GM23338 (cell line): ENCODE data around the gene POU4F3. TPM values are rescaled to one million over a fixed set of nuclear protein-coding genes. Genes with fewer than 3 reads are reported as not detected.

Experiments
- ATAC-seq: fragments of 200-7000 bp; cut with Tn5 transposase; 3 replicates; pipeline ENCODE4 v1.9.1; 2020
- DNase-seq: peaks from one replicate; pipeline ENCODE4 v3.0.0-alpha.2; 2015; ENCODE audit warnings: low spot score
- H2AFZ ChIP-seq: fragments of 200-600 bp; sonication (generic); 2 replicates; pipeline ENCODE4 v1.8.0; 2016; ENCODE audit warnings: antibody characterized with exemption, mild to moderate bottlenecking, moderate library complexity
- H3F3A ChIP-seq: fragments of 200-600 bp; sonication (generic); replicated peaks from 2 replicates; pipeline ENCODE4 v1.8.0; 2017; ENCODE audit warnings: antibody characterized with exemption, mixed run types, low read depth
- H3K27ac ChIP-seq: fragments of 200-600 bp; sonication (generic); 2 replicates; pipeline ENCODE4 v1.6.1; 2016; ENCODE audit warnings: low read depth
- H3K27me3 ChIP-seq: fragments of 200-600 bp; sonication (generic); 2 replicates; pipeline ENCODE4 v1.8.0; 2016; ENCODE audit warnings: mild to moderate bottlenecking, mixed run types, moderate library complexity; ENCODE audit not compliant: insufficient read depth
- H3K36me3 ChIP-seq: fragments of 200-600 bp; sonication (generic); 2 replicates; pipeline ENCODE4 v1.8.0; 2016; ENCODE audit warnings: mild to moderate bottlenecking; ENCODE audit not compliant: insufficient read depth
- H3K4me1 ChIP-seq: fragments of 200-600 bp; sonication (generic); 2 replicates; pipeline ENCODE4 v1.8.0; 2016; ENCODE audit warnings: mild to moderate bottlenecking, moderate library complexity; ENCODE audit not compliant: insufficient read depth
- H3K4me2 ChIP-seq: fragments of 200-600 bp; sonication (generic); 2 replicates; pipeline ENCODE4 v1.7.1; 2017; ENCODE audit warnings: mixed run types
- H3K4me3 ChIP-seq: fragments of 200-600 bp; sonication (generic); 2 replicates; pipeline ENCODE4 v1.6.1; 2016; ENCODE audit warnings: mixed run types
- H3K79me2 ChIP-seq: fragments of 200-600 bp; sonication (generic); replicated peaks from 2 replicates; pipeline ENCODE4 v1.8.0; 2017; ENCODE audit warnings: mild to moderate bottlenecking; ENCODE audit not compliant: insufficient read depth
- H3K9me2 ChIP-seq: fragments of 200-600 bp; sonication (generic); 2 replicates; pipeline ENCODE4 v1.8.0; 2017; ENCODE audit not compliant: insufficient read depth
- H4K20me1 ChIP-seq: fragments of 200-600 bp; sonication (generic); replicated peaks from 2 replicates; pipeline ENCODE4 v1.8.0; 2017; ENCODE audit warnings: mild to moderate bottlenecking; ENCODE audit not compliant: insufficient read depth
- H3K27ac Mint-ChIP-seq: 2 replicates; pipeline ENCODE4 v1.8.0; 2020; ENCODE audit warnings: inconsistent platforms, mild to moderate bottlenecking, moderate library complexity, mixed read lengths
- H3K27me3 Mint-ChIP-seq: 3 replicates; pipeline ENCODE4 v1.8.0; 2022; ENCODE audit warnings: low read depth, mild to moderate bottlenecking, moderate library complexity, mixed read lengths, inconsistent platforms; ENCODE audit not compliant: insufficient read depth, poor library complexity
- H3K36me3 Mint-ChIP-seq: 3 replicates; pipeline ENCODE4 v1.8.0; 2021; ENCODE audit warnings: low read depth, mild to moderate bottlenecking, inconsistent platforms, moderate library complexity, mixed read lengths
- H3K4me1 Mint-ChIP-seq: 3 replicates; pipeline ENCODE4 v1.8.0; 2020; ENCODE audit warnings: mild to moderate bottlenecking, inconsistent platforms, mixed read lengths
- H3K4me3 Mint-ChIP-seq: 3 replicates; pipeline ENCODE4 v1.8.0; 2021; ENCODE audit warnings: moderate library complexity, mild to moderate bottlenecking, inconsistent platforms, mixed read lengths
- H3K9me3 Mint-ChIP-seq: 3 replicates; pipeline ENCODE4 v1.8.0; 2020; ENCODE audit warnings: moderate library complexity, mild to moderate bottlenecking, inconsistent platforms, mixed read lengths
- CREB1 ChIP-seq: fragments of 250-450 bp; sonication (Bioruptor Pico); IDR thresholded peaks from 2 replicates; pipeline ENCODE4 v1.5.0; 2020; ENCODE audit warnings: low read depth, mild to moderate bottlenecking, moderate library complexity
- NANOG ChIP-seq: IDR thresholded peaks from 2 replicates; pipeline ENCODE4 v1.6.1; 2016; ENCODE audit warnings: antibody characterized with exemption, borderline replicate concordance
- REST ChIP-seq: IDR thresholded peaks from one replicate; pipeline ENCODE4 v1.6.1; 2018; ENCODE audit warnings: antibody characterized with exemption; ENCODE audit not compliant: unreplicated experiment
- ZNF331 ChIP-seq: fragments of 250-450 bp; sonication (Bioruptor Pico); IDR thresholded peaks from 2 replicates; pipeline ENCODE4 v1.5.0; 2020; ENCODE audit warnings: low read depth, mild to moderate bottlenecking, moderate library complexity
- ZNF462 ChIP-seq: fragments of 250-450 bp; sonication (Bioruptor Pico); IDR thresholded peaks from 2 replicates; pipeline ENCODE4 v1.5.0; 2020; ENCODE audit warnings: mild to moderate bottlenecking, moderate library complexity
- polyA plus RNA-seq: library from polyadenylated mRNA; unstranded; fragments of >200 nt; fragmentation: Nextera tagmentation; extraction: Ambion mirVana; gene quantifications from 2 replicates; pipeline ENCODE4 v1.2.1, GENCODE V29; 2016
- total RNA-seq: library from RNA; depleted of rRNA; stranded (reverse); fragments of >200 nt; shearing (Covaris generic); gene quantifications from 2 replicates; pipeline ENCODE4 v1.2.3, GENCODE V29; 2014
- TF ChIP-seq, protein P1 (sequence below), 2 experiments: fragments of 200-600 bp in 1 of 2; sonication (generic) in 1 of 2; conservative IDR thresholded peaks; 2 replicates each; pipeline versions ENCODE4 v1.5.1 to v1.6.1; 2016 to 2017; ENCODE audit warnings: antibody characterized with exemption in 2 of 2, low read depth in 2 of 2, mild to moderate bottlenecking in 2 of 2, moderate library complexity in 1 of 2

POU4F3 gene
- total and polyA plus RNA-seq, 2 experiments from 2014 or later: 0.49 TPM; not detected in 1

DNA sequence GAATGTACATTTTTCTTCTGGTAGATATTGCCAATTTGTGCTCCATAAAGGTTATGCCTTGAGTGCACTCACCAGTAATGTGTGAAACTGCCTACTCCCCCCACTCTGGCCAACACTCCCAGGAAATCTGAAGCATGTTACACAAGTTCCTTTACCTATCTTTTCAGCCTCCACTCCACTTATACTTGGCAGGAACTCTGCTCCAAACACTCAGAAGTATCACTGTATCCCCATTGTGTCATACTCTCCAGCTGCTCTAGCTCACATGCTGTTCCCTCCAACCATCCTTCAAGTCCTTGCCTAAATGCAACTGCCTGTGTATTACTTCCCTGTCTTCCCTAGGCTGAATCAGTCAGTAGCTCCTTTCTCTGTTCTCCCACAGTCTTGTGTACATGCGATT lies 28.3 kb downstream of the POU4F3 start (continued):
- TF ChIP-seq, protein P1, sequence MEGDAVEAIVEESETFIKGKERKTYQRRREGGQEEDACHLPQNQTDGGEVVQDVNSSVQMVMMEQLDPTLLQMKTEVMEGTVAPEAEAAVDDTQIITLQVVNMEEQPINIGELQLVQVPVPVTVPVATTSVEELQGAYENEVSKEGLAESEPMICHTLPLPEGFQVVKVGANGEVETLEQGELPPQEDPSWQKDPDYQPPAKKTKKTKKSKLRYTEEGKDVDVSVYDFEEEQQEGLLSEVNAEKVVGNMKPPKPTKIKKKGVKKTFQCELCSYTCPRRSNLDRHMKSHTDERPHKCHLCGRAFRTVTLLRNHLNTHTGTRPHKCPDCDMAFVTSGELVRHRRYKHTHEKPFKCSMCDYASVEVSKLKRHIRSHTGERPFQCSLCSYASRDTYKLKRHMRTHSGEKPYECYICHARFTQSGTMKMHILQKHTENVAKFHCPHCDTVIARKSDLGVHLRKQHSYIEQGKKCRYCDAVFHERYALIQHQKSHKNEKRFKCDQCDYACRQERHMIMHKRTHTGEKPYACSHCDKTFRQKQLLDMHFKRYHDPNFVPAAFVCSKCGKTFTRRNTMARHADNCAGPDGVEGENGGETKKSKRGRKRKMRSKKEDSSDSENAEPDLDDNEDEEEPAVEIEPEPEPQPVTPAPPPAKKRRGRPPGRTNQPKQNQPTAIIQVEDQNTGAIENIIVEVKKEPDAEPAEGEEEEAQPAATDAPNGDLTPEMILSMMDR (conservative IDR thresholded peaks at IDR 0.05; ENCODE audit: low read depth in 2 of 2): no peak
- no peak for TF ChIP-seq ZNF462 (CRISPR knock-in tag)

DNA sequence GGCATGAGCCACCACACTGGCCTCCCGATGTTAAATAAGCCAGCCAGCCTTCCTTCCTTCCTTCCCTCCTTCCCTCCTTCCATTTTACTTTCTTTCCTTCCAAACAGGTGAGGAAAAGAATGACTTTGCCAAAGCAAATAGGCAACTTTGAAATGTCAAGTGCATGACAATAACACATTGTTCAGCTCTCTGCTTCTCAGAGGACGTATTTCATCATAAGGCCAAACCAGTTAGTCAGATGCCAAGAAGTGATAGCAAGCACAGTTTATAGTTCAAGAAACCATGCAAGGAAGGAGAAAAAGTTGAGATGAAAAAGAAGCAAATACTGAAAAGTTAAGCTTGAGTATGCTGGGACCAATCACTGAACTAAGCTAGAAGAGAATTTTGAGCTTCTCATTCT lies 29.5 kb downstream of the POU4F3 start:
- Histone ChIP-seq H3K27ac (no peak overlapping the region), H3K4me2 (no peak overlapping the region), H3K4me3 (no peak overlapping the region), H3K4me1 (peaks cover 6% of the 10 kb centered on the region; the same call in 1 of the 2 replicates), H3K79me2 (no peaks in the 10 kb centered on the region), H3F3A (no peaks in the 10 kb centered on the region), H3K9me2 (no peaks in the 10 kb centered on the region), H2AFZ (no peak overlapping the region), H3K36me3 (no peaks in the 10 kb centered on the region), H3K27me3 (no peaks in the 10 kb centered on the region), H4K20me1 (no peaks in the 10 kb centered on the region)
- DNase-seq (no peak), ATAC-seq (no peak)
- Mint-ChIP-seq H3K36me3 (no peaks in the 10 kb centered on the region), H3K4me3 (no peak overlapping the region), H3K27me3 (peaks cover 6% of the 10 kb centered on the region), H3K9me3 (no peaks in the 10 kb centered on the region), H3K27ac (no peak overlapping the region), H3K4me1 (peaks cover 23% of the 10 kb centered on the region)
- TF ChIP-seq NANOG (no peak), ZNF331 (no peak), REST (no peak), CREB1 (CRISPR knock-in tag) (no peak)
